ENCODE results near the gene RASA1.
A peak's percentile ranks its signal among the peaks of the same experiment; 100 is the strongest.

- TF ChIP-seq CTCF (IDR thresholded peaks at IDR 0.05) (no peak), POLR2AphosphoS5 (IDR thresholded peaks at IDR 0.05) (no peak), POLR2A (IDR thresholded peaks at IDR 0.05) (peak; percentile 25)
These were observed 665 bp downstream of the RASA1 start for GRCh38 chr5:87268126-87268969.
